Ishikawa (cell line): Measurements from ENCODE around the gene TLR8.

Source experiments
- CEBPB ChIP-seq: IDR thresholded peaks from 2 replicates; pipeline ENCODE4 v1.6.1; 2012
- EP300 ChIP-seq: IDR thresholded peaks from 2 replicates; pipeline ENCODE4 v1.6.1; 2012; ENCODE audit warnings: borderline replicate concordance
- REST ChIP-seq: IDR thresholded peaks from 2 replicates; pipeline ENCODE4 v1.6.1; 2012; ENCODE audit warnings: low read depth, mild to moderate bottlenecking

DNA sequence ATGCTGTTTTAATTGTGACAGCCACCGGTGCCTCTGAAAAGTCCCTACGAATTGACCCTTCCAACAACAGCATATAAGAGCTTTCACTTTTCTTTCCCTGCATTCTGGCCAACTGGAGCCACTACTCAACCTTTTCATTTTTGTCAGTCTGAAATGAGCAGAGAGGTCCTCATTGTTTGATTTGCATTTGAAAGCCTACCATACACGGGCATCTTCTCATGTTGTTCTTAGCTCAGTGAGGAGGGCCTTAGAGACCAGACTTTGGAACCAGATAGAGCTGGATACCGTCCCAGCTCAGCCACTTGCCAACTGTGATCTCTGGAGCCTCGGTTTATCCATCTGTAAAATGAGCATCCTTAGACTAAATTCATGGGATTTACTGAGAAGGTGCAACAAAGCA is 51.6 kb downstream of the TLR8 start:
- TF ChIP-seq EP300 = no peak
- TF ChIP-seq REST = no peak
- no peak for TF ChIP-seq CEBPB
